K562 (cell line): ENCODE results near the gene WDR35. TPM values are rescaled to one million over a fixed set of nuclear protein-coding genes. Genes with fewer than 3 reads are reported as not detected.

Source experiments
- ATAC-seq: fragments of 200-7000 bp; cut with Tn5 transposase; 3 replicates; pipeline ENCODE4 v1.9.1; 2020; ENCODE audit warnings: moderate library complexity
- BruUV-seq: library from RNA; stranded (reverse); fragments of 400-500 nt; replicated peaks from 2 replicates; lab custom pipeline; 2021; lab: Mats Ljungman, UMichigan
- CTCF ChIA-PET: fragments of 300-600 bp; formaldehyde crosslinking; extraction: SDS; loops from one replicate; lab custom pipeline; 2021; ENCODE audit warnings: low intra/inter-chr PET ratio; lab: Yijun Ruan, JAX
- POLR2A ChIA-PET: fragments of 300-600, 350-650 bp; sonication (Branson Sonifier 250); formaldehyde crosslinking; extraction: SDS; loops from one replicate; lab custom pipeline; 2021; ENCODE audit warnings: antibody characterized with exemption, inconsistent platforms; lab: Yijun Ruan, JAX
- DNase-seq, 4 experiments: peaks; one replicate each; pipeline versions ENCODE4 v3.0.0 to v3.0.0-alpha.2; 2011 to 2018; ENCODE audit warnings: low spot score in 3 of 4, mixed read lengths in 3 of 4; ENCODE audit errors: extremely low read depth in 1 of 4
- FAIRE-seq: peaks from 2 replicates; lab custom pipeline; 2011; peaks lifted over from hg19 to GRCh38; lab: Jason Lieb, UNC
- H2AFZ ChIP-seq: 2 replicates; pipeline ENCODE4 v1.6.0; 2011; ENCODE audit warnings: low read depth, low read length, control low read depth, inconsistent platforms
- H3K27ac ChIP-seq: fragments of 200-600 bp; 3 replicates; pipeline ENCODE4 v1.8.0; 2011; ENCODE audit warnings: low read depth, mild to moderate bottlenecking, control low read depth, inconsistent platforms, low read length, moderate library complexity, mixed read lengths; ENCODE audit errors: extremely low read depth
- H3K27me3 ChIP-seq, 2 experiments: fragments of 300-600 bp in 1 of 2; 2 replicates in 1 of 2; 3 replicates in 1 of 2; pipeline versions ENCODE4 v1.6.0 to v1.8.0; 2011; ENCODE audit warnings: inconsistent platforms in 2 of 2, low read length in 2 of 2, mild to moderate bottlenecking in 1 of 2, mixed read lengths in 1 of 2, moderate library complexity in 1 of 2; ENCODE audit not compliant: control insufficient read depth in 2 of 2, insufficient read depth in 2 of 2
- H3K36me3 ChIP-seq: fragments of 300-600 bp; 3 replicates; pipeline ENCODE4 v1.8.0; 2011; ENCODE audit warnings: mild to moderate bottlenecking, low read length, inconsistent platforms; ENCODE audit not compliant: control insufficient read depth, insufficient read depth
- H3K4me1 ChIP-seq, 2 experiments: fragments of 200-600 bp in 1 of 2; replicated peaks in 1 of 2; 2 replicates in 1 of 2; 3 replicates in 1 of 2; pipeline versions ENCODE4 v1.5.1 to v1.8.0; 2011; ENCODE audit warnings: inconsistent platforms in 2 of 2, low read length in 2 of 2, mild to moderate bottlenecking in 1 of 2, mixed read lengths in 1 of 2, moderate library complexity in 1 of 2; ENCODE audit not compliant: control insufficient read depth in 2 of 2, insufficient read depth in 2 of 2
- H3K4me2 ChIP-seq: 2 replicates; pipeline ENCODE4 v1.6.1; 2011; ENCODE audit warnings: low read length, control low read depth, inconsistent platforms, mixed read lengths; ENCODE audit not compliant: insufficient read depth
- H3K4me3 ChIP-seq: fragments of 200-600 bp; sonication (generic), shearing (Covaris generic); 2 replicates; pipeline ENCODE4 v1.5.1; 2016; ENCODE audit warnings: control low read depth, inconsistent platforms
- H3K79me2 ChIP-seq: fragments of 200-600 bp; 3 replicates; pipeline ENCODE4 v1.8.0; 2011; ENCODE audit warnings: low read length, inconsistent platforms; ENCODE audit not compliant: control insufficient read depth, insufficient read depth
- H3K9ac ChIP-seq, 2 experiments: 2 replicates each; pipeline versions ENCODE4 v1.6.0 to v1.6.1; 2011; ENCODE audit warnings: low read depth in 2 of 2, low read length in 2 of 2, control low read depth in 1 of 2, inconsistent platforms in 1 of 2, mild to moderate bottlenecking in 1 of 2, mixed read lengths in 1 of 2; ENCODE audit not compliant: insufficient read depth in 1 of 2
- H3K9me1 ChIP-seq: one replicate; pipeline ENCODE4 v1.6.0; 2011; ENCODE audit warnings: inconsistent platforms, mild to moderate bottlenecking, low read length, moderate library complexity; ENCODE audit not compliant: control insufficient read depth, insufficient read depth
- H3K9me3 ChIP-seq: replicated peaks from 2 replicates; pipeline ENCODE4 v1.5.1; 2011; ENCODE audit warnings: low read depth, low read length, inconsistent platforms; ENCODE audit not compliant: control insufficient read depth, insufficient read depth
- H4K20me1 ChIP-seq: replicated peaks from 2 replicates; pipeline ENCODE4 v1.6.1; 2011; ENCODE audit warnings: low read length, inconsistent platforms, mixed read lengths; ENCODE audit not compliant: control insufficient read depth, insufficient read depth
- ARID2 ChIP-seq: fragments of 450-650 bp; IDR thresholded peaks from 2 replicates; pipeline ENCODE4 v1.6.1; 2017; ENCODE audit warnings: antibody characterized with exemption, mild to moderate bottlenecking
- DEAF1 ChIP-seq: fragments of 450-650 bp; formaldehyde crosslinking; IDR thresholded peaks from 2 replicates; pipeline ENCODE4 v1.4.0; 2020; ENCODE audit warnings: mild to moderate bottlenecking, moderate library complexity
- EWSR1 ChIP-seq: fragments of 450-650 bp; IDR thresholded peaks from 2 replicates; pipeline ENCODE4 v1.6.1; 2018; ENCODE audit warnings: borderline replicate concordance, mild to moderate bottlenecking, low read depth, moderate library complexity; ENCODE audit not compliant: partially characterized antibody
- FOXA3 ChIP-seq, 2 experiments: fragments of 450-650 bp in 1 of 2; sonication (generic) in 1 of 2; formaldehyde crosslinking; IDR thresholded peaks in 1 of 2; conservative IDR thresholded peaks in 1 of 2; 2 replicates each; pipeline versions ENCODE4 v1.4.0 to v1.8.0; 2020 to 2022; ENCODE audit warnings: mild to moderate bottlenecking in 2 of 2, missing genetic modification reagents in 1 of 2
- KLF16 ChIP-seq: IDR thresholded peaks from 2 replicates; pipeline ENCODE4 v1.6.1; 2016; ENCODE audit warnings: antibody characterized with exemption
- LCOR ChIP-seq: sonication (generic); formaldehyde crosslinking; IDR thresholded peaks from 2 replicates; pipeline ENCODE4 v1.8.0; 2022; ENCODE audit warnings: mild to moderate bottlenecking, missing genetic modification reagents
- NR2C2 ChIP-seq, 2 experiments: fragments of 200-800 bp in 1 of 2; sonication (Bioruptor generic) in 1 of 2; sonication (generic) in 1 of 2; formaldehyde crosslinking in 1 of 2; IDR thresholded peaks; 2 replicates each; pipeline versions ENCODE4 v1.6.1 to v1.8.0; 2016 to 2022; ENCODE audit warnings: mild to moderate bottlenecking in 1 of 2, missing compliant biosample characterization in 1 of 2, missing genetic modification characterization in 1 of 2, missing genetic modification reagents in 1 of 2
- NRF1 ChIP-seq, 2 experiments: fragments of 450-650 bp; IDR thresholded peaks in 1 of 2; conservative IDR thresholded peaks in 1 of 2; 2 replicates each; pipeline ENCODE4 v1.6.1; 2014; ENCODE audit warnings: mild to moderate bottlenecking in 2 of 2
- PRMT5 ChIP-seq: sonication (generic); formaldehyde crosslinking; IDR thresholded peaks from 2 replicates; pipeline ENCODE4 v1.5.0; 2020; ENCODE audit warnings: missing genetic modification reagents
- RAD21 ChIP-seq, 2 experiments: fragments of 250-450 bp in 1 of 2; fragments of 450-650 bp in 1 of 2; sonication (Bioruptor Pico) in 1 of 2; formaldehyde crosslinking in 1 of 2; IDR thresholded peaks in 1 of 2; conservative IDR thresholded peaks in 1 of 2; 2 replicates each; pipeline versions ENCODE4 v1.4.0 to v1.8.0; 2020 to 2022; ENCODE audit warnings: mild to moderate bottlenecking in 2 of 2, moderate library complexity in 1 of 2
- RBM17 ChIP-seq: fragments of 200-400 bp; formaldehyde crosslinking; IDR thresholded peaks from 2 replicates; pipeline ENCODE4 v1.6.1; 2017; ENCODE audit warnings: low read depth, mild to moderate bottlenecking, low read length, borderline replicate concordance
- TEAD4 ChIP-seq, 2 experiments: sonication (generic) in 1 of 2; formaldehyde crosslinking in 1 of 2; IDR thresholded peaks; 2 replicates each; pipeline versions ENCODE4 v1.6.1 to v1.8.0; 2012 to 2022; ENCODE audit warnings: borderline replicate concordance in 1 of 2, inconsistent platforms in 1 of 2, low read length in 1 of 2, mild to moderate bottlenecking in 1 of 2, missing genetic modification reagents in 1 of 2
- ZBTB7A ChIP-seq: IDR thresholded peaks from 2 replicates; pipeline ENCODE4 v1.6.1; 2011; ENCODE audit warnings: low read depth, mild to moderate bottlenecking, low read length, moderate library complexity, borderline replicate concordance; ENCODE audit not compliant: control insufficient read depth
- ZNF165 ChIP-seq: fragments of 250-450 bp; sonication (Bioruptor Pico); IDR thresholded peaks from 2 replicates; pipeline ENCODE4 v1.4.0; 2020; ENCODE audit warnings: borderline replicate concordance
- ZNF324 ChIP-seq: fragments of 250-450 bp; sonication (Bioruptor Pico); IDR thresholded peaks from 2 replicates; pipeline ENCODE4 v1.4.0; 2020; ENCODE audit warnings: mild to moderate bottlenecking
- ZNF431 ChIP-seq: sonication (generic); formaldehyde crosslinking; IDR thresholded peaks from 2 replicates; pipeline ENCODE4 v1.8.0; 2022; ENCODE audit warnings: mild to moderate bottlenecking, missing genetic modification reagents
- ZNF76 ChIP-seq: fragments of 250-450 bp; sonication (Bioruptor Pico); IDR thresholded peaks from 2 replicates; pipeline ENCODE4 v1.4.0; 2020; ENCODE audit warnings: mild to moderate bottlenecking, moderate library complexity, borderline replicate concordance
- ZNF764 ChIP-seq: fragments of 250-450 bp; sonication (Bioruptor Pico); IDR thresholded peaks from 2 replicates; pipeline ENCODE4 v1.4.0; 2020; ENCODE audit warnings: low read depth, mild to moderate bottlenecking, moderate library complexity
- WGBS: fragments of 100-300 bp; shearing (Covaris generic); methylation state at CpG from one replicate; pipeline ENCODE4 v1.1.6; 2016; ENCODE audit warnings: low coverage, mixed read lengths; ENCODE audit not compliant: insufficient coverage; ENCODE audit errors: missing lambda C conversion rate; 5-methylcytosine and 5-hydroxymethylcytosine counted together
- in situ Hi-C: fragments of 300-500 bp; cut with MboI; formaldehyde crosslinking; loops from 4 replicates; pipeline ENCODE4 v1.15.0; 2018; ENCODE audit warnings: inconsistent platforms, mixed read lengths
- intact Hi-C: fragments of 100-400 bp; cut with micrococcal nuclease; formaldehyde crosslinking; loops from 2 replicates; pipeline ENCODE4 v1.14.2; 2022
- polyA plus RNA-seq, 8 experiments: library from polyadenylated mRNA; depleted of rRNA in 4 of 8; stranded (reverse) in 5 of 8; unstranded in 3 of 8; fragments of >200 nt; fragmentation: Nextera tagmentation in 2 of 8; fragmentation: Illumina TruSeq in 1 of 8; extraction: Ambion mirVana in 2 of 8; extraction: Trizol in 1 of 8; gene quantifications; 2 replicates each; pipeline versions ENCODE4 v1.2.1 to v1.2.3, GENCODE V29; 2011 to 2014; ENCODE audit warnings: inconsistent platforms in 1 of 8, missing spikeins in 1 of 8
- total RNA-seq, 7 experiments: library from RNA; depleted of rRNA in 6 of 7; stranded (reverse); fragments of >200 nt in 6 of 7; fragmentation: Illumina TruSeq in 2 of 7; extraction: Trizol in 2 of 7; gene quantifications; 2 replicates each; pipeline versions ENCODE4 v1.2.1 to v1.2.3, GENCODE V29; 2011 to 2021; ENCODE audit warnings: low replicate concordance in 1 of 7

Gene WDR35
- total and polyA plus RNA-seq, 9 of the 15 experiments (the other 6 are each of a cell fraction or from before 2014, with no cell fraction given) = 3.3 to 13.1 (median 8.0) TPM

- ATAC-seq = peak; percentile 100
- Histone ChIP-seq H3K9me1 (no peaks in the 10 kb centered on the region), H3K27ac (no peak overlapping the region), H3K4me1 (no peaks in the 10 kb centered on the region), H3K9ac (no peak overlapping the region), H3K4me3 (no peak overlapping the region), H3K36me3 (no peaks in the 10 kb centered on the region), H3K27me3 (no peaks in the 10 kb centered on the region), H3K79me2 (no peaks in the 10 kb centered on the region), H3K4me2 (no peak overlapping the region), H4K20me1 (no peaks in the 10 kb centered on the region), H3K9me3 (no peaks in the 10 kb centered on the region), H2AFZ (no peak overlapping the region)
- no TSS peak for BruUV-seq
- intact Hi-C loops (loop anchor here (1.0 to 5.0 kb wide), 5 partner anchors 62 to 335 kb away; partner anchors contain the start of gene SDC1), in situ Hi-C loops (no loop called here)
- POLR2A ChIA-PET = interaction anchor here (0.6 to 1.3 kb wide), 3 partner anchors 10 to 55 kb away, joined by 3 read pairs; no protein-coding TSS in a partner anchor
- peak; percentile 95 for FAIRE-seq
- CTCF ChIA-PET = interaction anchor here (0.6 to 3.4 kb wide), 9 partner anchors 10 to 680 kb away, joined by 3 to 64 read pairs (median 4); partner anchors contain the start of gene SDC1
- 37% methylated on average over 6 of the region's 6 CpGs for WGBS
- DNase-seq = peak; percentile 57 to 84 (median 65)
- TF ChIP-seq ZNF431 (no peak), LCOR (CRISPR knock-in tag) (0 out of 2 replicates have a peak, but pooled peaks have one; percentile 25), NR2C2 (CRISPR knock-in tag; IDR thresholded peaks at IDR 0.05) (no peak), NR2C2 (tag; IDR thresholded peaks at IDR 0.05) (no peak), ZNF324 (CRISPR knock-in tag) (no peak), TEAD4 (IDR thresholded peaks at IDR 0.05; ENCODE audit: low read length) (0 out of 2 replicates have a peak, but pooled peaks have one; percentile 11), TEAD4 (CRISPR knock-in tag; IDR thresholded peaks at IDR 0.05; ENCODE audit: borderline replicate concordance) (no peak), FOXA3 (CRISPR knock-in tag; conservative IDR thresholded peaks at IDR 0.05 in 1 of 2, IDR thresholded peaks at IDR 0.05 in 1 of 2) (no peak), ZBTB7A (no peak), KLF16 (peak; percentile 58; the same call in 1 of the 2 replicates), DEAF1 (CRISPR knock-in tag) (peak; percentile 96), RAD21 (CRISPR knock-in tag; conservative IDR thresholded peaks at IDR 0.05 in 1 of 2, IDR thresholded peaks at IDR 0.05 in 1 of 2) (peak; percentile 97 to 98), RBM17 (no peak), NRF1 (conservative IDR thresholded peaks at IDR 0.05 in 1 of 2, IDR thresholded peaks at IDR 0.05 in 1 of 2) (peak in 1 of 2 experiments; percentile 8; a peak in 1 of 4 replicates), ZNF165 (CRISPR knock-in tag) (no peak), ZNF76 (no peak), PRMT5 (CRISPR knock-in tag) (no peak), ARID2 (peak; percentile 85), EWSR1 (no peak), ZNF764 (no peak)
Measured at GRCh38 chr2:19955544-19956422, 34.1 kb downstream of the WDR35 start.
